A673 (cell line): ENCODE data around the gene PSMA5.

Experiments
- EZH2 ChIP-seq: fragments of 200-600 bp; sonication (generic); IDR thresholded peaks from 2 replicates; pipeline ENCODE4 v1.6.1; 2017; ENCODE audit warnings: borderline replicate concordance, low read depth, mild to moderate bottlenecking, mixed read lengths, antibody characterized with exemption, low read length; ENCODE audit not compliant: poor library complexity, severe bottlenecking
- TF ChIP-seq, protein P1 (sequence below): fragments of 300-800, 200-600 bp; sonication (generic); conservative IDR thresholded peaks from 2 replicates; pipeline ENCODE4 v1.5.1; 2017; ENCODE audit warnings: low read depth, mild to moderate bottlenecking, antibody characterized with exemption, low read length, moderate library complexity, mixed read lengths

- TF ChIP-seq, protein P1, sequence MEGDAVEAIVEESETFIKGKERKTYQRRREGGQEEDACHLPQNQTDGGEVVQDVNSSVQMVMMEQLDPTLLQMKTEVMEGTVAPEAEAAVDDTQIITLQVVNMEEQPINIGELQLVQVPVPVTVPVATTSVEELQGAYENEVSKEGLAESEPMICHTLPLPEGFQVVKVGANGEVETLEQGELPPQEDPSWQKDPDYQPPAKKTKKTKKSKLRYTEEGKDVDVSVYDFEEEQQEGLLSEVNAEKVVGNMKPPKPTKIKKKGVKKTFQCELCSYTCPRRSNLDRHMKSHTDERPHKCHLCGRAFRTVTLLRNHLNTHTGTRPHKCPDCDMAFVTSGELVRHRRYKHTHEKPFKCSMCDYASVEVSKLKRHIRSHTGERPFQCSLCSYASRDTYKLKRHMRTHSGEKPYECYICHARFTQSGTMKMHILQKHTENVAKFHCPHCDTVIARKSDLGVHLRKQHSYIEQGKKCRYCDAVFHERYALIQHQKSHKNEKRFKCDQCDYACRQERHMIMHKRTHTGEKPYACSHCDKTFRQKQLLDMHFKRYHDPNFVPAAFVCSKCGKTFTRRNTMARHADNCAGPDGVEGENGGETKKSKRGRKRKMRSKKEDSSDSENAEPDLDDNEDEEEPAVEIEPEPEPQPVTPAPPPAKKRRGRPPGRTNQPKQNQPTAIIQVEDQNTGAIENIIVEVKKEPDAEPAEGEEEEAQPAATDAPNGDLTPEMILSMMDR = no peak
- TF ChIP-seq EZH2 = no peak
These were observed 46.5 kb upstream of the PSMA5 start for GRCh38 chr1:109472779-109473178.
